ENCODE data around the gene SYNJ2. TPM values are rescaled to one million over a fixed set of nuclear protein-coding genes. Genes with fewer than 3 reads are reported as not detected.

Gene SYNJ2
- total and polyA plus RNA-seq, 2 donors from 2014 or later: 1.7 to 15.8 TPM

GRCh38 chr6:158026901-158027589 is 45.4 kb downstream of the SYNJ2 start:
- H3K9ac ChIP-seq (ENCODE audit: low read length in 3 of 3): peak overlapping the region in 1 of 3 donors; percentile 38
- H3K9me3 ChIP-seq (ENCODE audit: control insufficient read depth in 2 of 3, insufficient read depth in 1 of 3, low read length in 3 of 3): no peaks in the 10 kb centered on the region
- H3K4me3 ChIP-seq (ENCODE audit: low read length in 3 of 3): no peak overlapping the region
- peak overlapping the region; percentile 37 to 76 for H3K27ac ChIP-seq (ENCODE audit: low read depth in 2 of 2, low read length in 2 of 2)
- intact Hi-C loops (cut with DNase I): no loop called here
- FAIRE-seq (no peak), DNase-seq (peak in 2 of 5 donors; percentile 41 to 74)
- no peak for TF ChIP-seq CTCF (IDR thresholded peaks at IDR 0.05; ENCODE audit: borderline replicate concordance, extremely low read depth, insufficient read depth)
- no peaks in the 10 kb centered on the region for H3K27me3 ChIP-seq (ENCODE audit: control insufficient read depth, insufficient read depth, low read length)
- H3K36me3 ChIP-seq (ENCODE audit: control insufficient read depth in 2 of 3, insufficient read depth in 3 of 3, low read length in 3 of 3): no peaks in the 10 kb centered on the region
- H3K4me1 ChIP-seq (ENCODE audit: control insufficient read depth in 2 of 3, insufficient read depth in 2 of 3, low read depth in 1 of 3, low read length in 3 of 3): peaks cover 0 to 24% (median 5%) of the 10 kb centered on the region in 3 donors

GRCh38 chr6:158027590-158028285 is 46.1 kb downstream of the SYNJ2 start:
- H3K4me1 ChIP-seq (ENCODE audit: control insufficient read depth in 2 of 3, insufficient read depth in 2 of 3, low read depth in 1 of 3, low read length in 3 of 3): peaks cover 0 to 27% (median 5%) of the 10 kb centered on the region in 3 donors
- no peaks in the 10 kb centered on the region for H3K36me3 ChIP-seq (ENCODE audit: control insufficient read depth in 2 of 3, insufficient read depth in 3 of 3, low read length in 3 of 3)
- no peaks in the 10 kb centered on the region for H3K9me3 ChIP-seq (ENCODE audit: control insufficient read depth in 2 of 3, insufficient read depth in 1 of 3, low read length in 3 of 3)
- H3K27me3 ChIP-seq (ENCODE audit: control insufficient read depth, insufficient read depth, low read length): no peaks in the 10 kb centered on the region
- FAIRE-seq (no peak), DNase-seq (peak in 1 of 5 donors; percentile 78)
- no peak for TF ChIP-seq CTCF (IDR thresholded peaks at IDR 0.05; ENCODE audit: borderline replicate concordance, extremely low read depth, insufficient read depth)
- H3K4me3 ChIP-seq (ENCODE audit: low read length in 3 of 3): no peak overlapping the region
- intact Hi-C loops (cut with DNase I): no loop called here
- no peak overlapping the region for H3K9ac ChIP-seq (ENCODE audit: low read length in 3 of 3)
- H3K27ac ChIP-seq (ENCODE audit: low read depth in 2 of 2, low read length in 2 of 2): no peak overlapping the region

GRCh38 chr6:158028421-158028820 is 46.8 kb downstream of the SYNJ2 start:
- peaks cover 0 to 30% (median 5%) of the 10 kb centered on the region in 3 donors for H3K4me1 ChIP-seq (ENCODE audit: control insufficient read depth in 2 of 3, insufficient read depth in 2 of 3, low read depth in 1 of 3, low read length in 3 of 3)
- H3K9ac ChIP-seq (ENCODE audit: low read length in 3 of 3): no peak overlapping the region
- no peak for FAIRE-seq
- TF ChIP-seq CTCF (IDR thresholded peaks at IDR 0.05; ENCODE audit: borderline replicate concordance, extremely low read depth, insufficient read depth): no peak
- intact Hi-C loops (cut with DNase I): no loop called here
- DNase-seq: peak in 1 of 5 donors; percentile 65
- no peaks in the 10 kb centered on the region for H3K36me3 ChIP-seq (ENCODE audit: control insufficient read depth in 2 of 3, insufficient read depth in 3 of 3, low read length in 3 of 3)
- H3K27ac ChIP-seq (ENCODE audit: low read depth in 2 of 2, low read length in 2 of 2): no peak overlapping the region
- no peaks in the 10 kb centered on the region for H3K9me3 ChIP-seq (ENCODE audit: control insufficient read depth in 2 of 3, insufficient read depth in 1 of 3, low read length in 3 of 3)
- no peak overlapping the region for H3K4me3 ChIP-seq (ENCODE audit: low read length in 3 of 3)
- no peaks in the 10 kb centered on the region for H3K27me3 ChIP-seq (ENCODE audit: control insufficient read depth, insufficient read depth, low read length)

All from kidney (tissue), 14 donors.